NCI-H2227 (cell line): ENCODE results near the gene IER3.
"Not testable (repeated sequence)": the region's sequence is repeated elsewhere in the genome, so short reads cannot be mapped to it uniquely, and the experiment has no call there.

ENCODE experiments used
- DNase-seq: peaks from one replicate; lab custom pipeline; 2025; ENCODE audit not compliant: unreplicated experiment; lab: John Stamatoyannopoulos, UW

IER3 gene

DNA sequence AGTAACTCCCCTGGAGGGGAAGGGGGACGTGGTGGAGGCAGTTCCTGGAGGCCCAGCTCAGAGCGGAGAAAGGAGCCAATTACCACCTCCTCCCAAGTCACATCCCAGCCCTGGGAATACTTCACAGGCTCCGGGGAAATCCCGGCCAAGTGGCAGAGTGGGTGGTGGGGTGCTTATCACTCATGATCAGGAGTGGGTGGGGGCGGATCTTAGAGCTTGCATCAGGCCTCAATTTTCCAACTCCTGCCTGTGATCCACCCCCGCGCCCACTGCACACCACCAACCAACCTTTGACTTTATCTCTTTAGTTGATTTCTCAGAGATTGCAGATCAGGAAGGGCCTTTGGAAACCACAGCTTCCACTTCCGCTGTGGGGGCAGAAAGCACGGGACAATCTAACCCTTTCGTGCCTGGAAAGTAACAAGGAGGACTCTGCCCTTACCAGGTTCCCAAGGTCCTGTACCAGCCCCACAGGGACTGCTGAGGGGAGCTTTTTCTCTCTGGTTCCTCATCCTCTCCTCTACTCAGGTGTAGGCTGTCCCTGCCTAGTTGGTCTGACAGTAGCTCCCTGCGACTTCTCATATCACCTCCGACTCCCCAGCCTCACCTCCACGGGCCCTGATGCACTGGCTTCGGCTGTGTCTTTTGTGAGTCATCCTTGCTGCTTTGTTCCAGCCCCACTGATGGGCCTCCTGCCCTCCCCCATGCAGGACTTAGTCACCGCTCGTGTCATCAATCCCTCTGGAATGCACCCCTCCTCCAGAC lies 24.9 kb upstream of the IER3 start:
- peak; percentile 33 for DNase-seq

DNA sequence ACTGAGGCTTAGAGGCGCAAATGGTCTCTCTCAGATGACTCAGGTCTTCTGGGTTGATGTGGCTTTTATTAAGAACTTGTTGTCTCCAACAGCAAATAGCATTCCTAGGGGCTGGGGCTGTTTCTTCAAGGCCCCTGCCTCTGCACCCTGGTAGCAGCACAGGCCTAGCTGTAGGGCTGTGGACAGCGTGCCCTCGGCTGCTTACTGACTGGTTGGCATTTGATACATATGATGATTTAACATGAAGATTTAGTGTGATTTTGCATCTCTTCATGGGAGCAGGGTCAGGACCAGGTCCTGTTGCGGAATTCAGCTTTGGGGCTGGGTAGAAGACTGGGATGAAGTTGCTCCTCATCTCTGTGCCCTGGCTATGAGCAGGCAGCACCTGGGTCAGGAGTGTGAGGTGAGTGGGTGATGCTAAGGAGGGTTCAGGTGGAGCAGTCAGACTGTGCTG lies 24.3 kb upstream of the IER3 start:
- DNase-seq = no peak

DNA sequence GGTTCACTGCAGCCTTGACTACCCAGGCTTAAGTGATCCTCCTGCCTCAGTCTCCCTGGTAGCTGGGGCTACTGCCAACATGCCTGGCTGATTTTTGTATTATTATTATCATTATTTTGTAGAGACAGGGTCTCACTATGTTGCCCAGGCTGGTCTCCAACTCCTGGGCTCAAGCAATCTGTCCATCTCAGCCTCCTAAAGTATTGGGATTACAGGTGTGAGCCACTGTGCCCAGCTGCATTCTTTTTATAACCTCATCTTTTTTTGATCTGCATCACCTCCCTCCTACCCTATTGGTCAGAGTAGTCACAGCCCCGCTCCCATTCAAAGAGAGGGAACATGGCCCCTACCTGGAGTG lies 23.6 kb upstream of the IER3 start:
- DNase-seq = no peak

DNA sequence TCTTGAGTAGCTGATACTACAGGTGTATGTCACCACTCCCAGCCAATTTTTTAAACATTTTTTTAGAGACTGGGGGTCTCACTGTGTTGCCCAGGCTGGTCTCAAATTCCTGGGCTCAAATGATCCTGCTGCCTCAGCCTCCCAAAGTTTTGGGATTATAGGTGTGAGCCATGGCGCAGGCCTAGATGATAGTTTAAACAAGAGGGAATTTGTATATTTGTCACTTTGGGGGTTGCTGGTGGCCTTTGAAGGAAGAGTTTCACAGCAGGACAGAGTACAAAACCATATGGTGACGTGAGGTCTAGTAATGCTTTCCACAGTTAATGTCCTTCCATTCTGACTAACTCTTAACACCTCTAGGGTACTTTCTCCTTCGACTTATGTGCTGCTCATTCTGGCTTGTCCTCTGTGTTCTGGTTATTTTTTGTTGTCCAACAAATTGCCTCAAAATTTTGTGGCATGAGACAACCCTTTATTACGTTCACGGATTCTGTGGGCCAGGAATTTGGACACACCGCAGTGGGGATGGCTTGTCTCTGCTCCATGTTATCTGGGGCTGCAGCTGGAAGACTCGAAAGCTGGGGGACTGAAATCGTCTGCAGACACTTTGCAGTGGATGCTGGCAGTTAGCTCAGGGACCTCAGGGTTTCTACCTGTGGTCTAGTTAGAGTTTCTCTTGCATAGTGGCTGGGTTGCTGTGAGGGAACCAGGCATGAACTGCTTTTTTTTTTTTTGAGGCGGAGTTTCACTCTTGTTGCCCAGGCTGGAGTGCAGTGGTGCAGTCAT lies 23.0 kb upstream of the IER3 start:
- DNase-seq = no peak

DNA sequence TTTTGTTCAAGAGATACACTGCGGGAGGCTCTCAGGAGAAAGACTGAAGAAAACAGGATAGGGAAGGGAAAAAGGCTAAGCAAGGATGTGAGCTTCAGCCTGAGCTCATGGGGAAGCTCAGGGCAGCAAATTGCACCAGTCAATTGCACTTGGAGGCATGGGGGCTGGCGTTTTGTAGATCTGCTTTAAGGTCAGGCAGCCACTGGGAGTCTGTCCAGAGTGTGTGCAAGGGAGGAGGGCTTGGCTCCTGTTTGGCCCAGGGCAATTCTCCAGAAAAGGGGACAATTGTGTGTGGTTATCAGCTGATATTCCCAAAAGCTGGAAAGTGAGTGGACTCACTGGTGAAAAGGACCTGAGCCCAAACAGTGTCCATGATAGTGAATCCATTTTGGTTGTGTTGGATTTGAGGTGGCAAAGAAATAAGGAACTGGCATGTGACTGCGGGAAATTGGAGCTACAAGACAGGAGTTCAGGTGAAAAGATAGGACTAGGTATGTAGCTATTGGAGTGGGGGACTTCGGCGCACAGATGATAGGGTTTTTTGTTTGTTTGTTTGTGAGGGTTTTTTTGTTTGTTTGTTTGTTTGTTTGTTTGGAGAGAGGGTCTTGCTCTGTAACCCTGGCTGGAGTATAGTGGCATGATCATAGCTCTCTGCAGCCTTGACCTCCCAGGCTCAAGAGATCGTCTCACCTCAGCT lies 22.3 kb upstream of the IER3 start:
- no peak for DNase-seq

DNA sequence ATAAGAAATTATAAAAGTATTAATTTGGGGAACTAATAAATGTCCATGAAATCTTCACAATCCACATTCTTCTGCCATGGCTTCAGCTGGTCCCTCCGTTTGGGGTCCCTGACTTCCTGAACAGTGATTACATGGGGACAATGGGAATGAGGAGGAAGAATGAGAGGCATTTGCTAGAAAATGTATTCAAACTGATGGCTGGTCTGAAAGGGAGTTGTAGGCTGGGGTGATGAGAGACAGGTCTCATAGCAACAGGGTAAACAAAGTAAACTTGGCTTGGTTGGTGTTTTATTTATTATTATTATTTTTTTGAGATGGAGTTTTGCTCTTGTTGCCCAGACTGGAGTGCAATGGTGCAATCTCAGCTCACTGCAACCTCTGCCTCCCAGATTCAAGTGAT lies 21.1 kb upstream of the IER3 start:
- DNase-seq = not testable (repeated sequence)

DNA sequence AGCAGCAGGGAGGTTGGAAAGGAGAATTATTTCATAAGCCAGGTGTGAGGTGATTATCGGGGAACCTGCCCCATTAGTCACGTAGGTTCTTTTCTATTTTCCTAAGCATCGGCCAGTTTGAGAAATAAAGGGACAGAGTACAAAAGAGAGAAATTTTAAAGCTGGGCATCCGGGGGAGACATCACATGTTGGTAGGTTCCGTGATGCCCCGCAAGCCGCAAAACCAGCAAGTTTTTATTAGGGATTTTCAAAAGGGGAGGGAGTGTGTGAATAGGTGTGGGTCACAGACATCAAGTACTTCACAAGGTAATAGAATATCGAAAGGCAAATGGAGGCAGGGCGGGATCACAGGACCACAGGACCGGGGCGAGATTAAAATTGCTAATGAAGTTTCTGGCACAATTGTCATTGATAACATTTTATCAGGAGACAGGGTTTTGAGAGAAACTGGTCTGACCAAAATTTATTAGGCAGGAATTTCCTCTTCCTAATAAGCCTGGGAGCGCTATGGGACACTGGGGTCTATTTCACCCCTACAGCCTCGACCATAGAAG lies 20.2 kb upstream of the IER3 start:
- DNase-seq = not testable (repeated sequence)

DNA sequence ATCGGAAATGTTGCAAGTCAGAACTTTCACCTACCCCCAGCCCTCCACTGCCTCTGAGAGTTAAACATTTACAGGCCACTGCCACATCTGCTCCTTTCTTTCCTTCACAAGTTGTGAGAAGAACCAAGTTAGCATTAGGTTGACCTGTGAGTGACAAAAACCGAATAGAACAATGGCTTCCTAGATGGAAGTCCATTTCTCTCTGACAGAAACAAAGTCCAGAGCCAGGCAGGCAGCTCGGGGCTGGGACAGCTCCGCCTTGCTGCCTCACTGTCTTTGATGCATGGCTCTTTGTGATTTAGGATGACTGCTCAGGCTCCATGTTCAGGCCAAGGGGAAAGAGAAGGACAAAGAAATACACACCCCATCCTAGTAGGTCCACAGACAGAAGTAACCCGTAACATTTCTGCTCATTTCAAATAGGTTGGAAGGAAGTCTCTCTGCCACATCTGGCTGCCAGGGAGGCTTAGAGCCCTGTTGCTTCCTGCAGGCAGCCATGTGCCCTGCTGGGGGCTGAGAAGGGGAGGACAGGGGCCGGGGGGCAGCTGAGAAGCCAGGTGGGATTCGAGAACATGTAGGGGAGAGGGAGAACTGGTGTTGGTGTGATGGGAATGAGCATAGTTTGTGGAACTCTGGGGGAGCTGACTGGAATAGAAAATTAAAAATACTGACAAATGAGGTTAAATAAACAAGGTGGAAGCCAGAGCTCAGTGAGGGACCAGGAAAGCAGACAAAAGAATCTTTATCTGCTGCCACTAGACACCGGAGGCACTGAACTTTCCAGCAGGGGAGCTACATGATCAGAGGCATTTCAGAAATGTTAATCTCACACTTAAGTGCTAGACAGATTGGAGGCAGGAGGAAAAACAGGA lies 19.5 kb upstream of the IER3 start:
- peak; percentile 35 for DNase-seq

DNA sequence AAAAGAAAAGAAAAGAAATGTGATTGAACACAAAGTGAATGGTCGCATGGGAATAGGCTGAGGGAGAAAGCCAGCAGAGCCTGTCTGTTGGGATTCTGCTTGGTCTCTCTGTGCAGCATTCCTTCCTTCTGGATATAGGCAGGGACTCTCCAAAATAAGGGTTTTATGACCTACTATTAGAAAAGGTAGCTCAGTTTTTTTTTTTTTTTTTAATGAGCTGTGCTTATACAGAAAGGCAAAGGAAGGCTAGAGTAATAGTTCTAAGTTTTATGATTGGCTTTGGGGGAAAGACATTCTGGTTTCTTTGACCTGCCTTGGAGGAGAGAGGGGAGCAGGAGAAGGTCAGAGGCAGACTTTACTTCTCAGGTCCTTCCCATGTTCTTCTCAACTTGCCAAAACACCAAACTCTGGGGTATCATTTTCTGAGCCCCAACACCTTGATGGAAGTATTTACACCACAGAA lies 18.8 kb upstream of the IER3 start:
- DNase-seq = no peak

DNA sequence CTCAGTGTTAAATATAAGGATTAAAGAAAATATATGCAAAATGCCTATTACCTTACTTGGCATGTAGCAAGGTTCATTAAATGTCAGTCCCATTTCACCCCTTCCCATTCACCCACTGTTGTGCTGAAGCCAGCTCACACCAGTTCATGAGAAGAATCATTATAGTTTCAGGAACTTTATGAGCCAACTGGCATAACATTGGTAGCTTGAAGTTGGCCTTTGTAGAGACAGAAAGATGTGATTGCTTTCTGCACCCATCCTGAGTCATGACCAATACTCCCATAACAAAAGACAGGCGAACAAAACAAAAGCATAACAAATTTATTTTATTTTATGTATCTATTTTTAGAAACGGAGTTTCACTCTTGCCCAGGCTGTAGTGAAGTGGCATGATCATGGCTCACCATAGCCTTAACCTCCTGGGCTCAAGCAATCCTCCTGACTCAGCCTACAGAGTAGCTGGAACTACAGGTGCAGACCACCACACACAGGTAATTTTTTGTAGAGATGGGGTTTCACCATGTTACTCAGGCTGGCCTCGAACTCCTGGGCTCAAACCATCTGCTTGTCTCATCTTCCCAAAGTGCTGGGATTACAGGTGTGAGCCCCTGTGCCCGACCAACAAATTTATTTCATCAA lies 17.6 kb upstream of the IER3 start:
- DNase-seq = no peak

DNA sequence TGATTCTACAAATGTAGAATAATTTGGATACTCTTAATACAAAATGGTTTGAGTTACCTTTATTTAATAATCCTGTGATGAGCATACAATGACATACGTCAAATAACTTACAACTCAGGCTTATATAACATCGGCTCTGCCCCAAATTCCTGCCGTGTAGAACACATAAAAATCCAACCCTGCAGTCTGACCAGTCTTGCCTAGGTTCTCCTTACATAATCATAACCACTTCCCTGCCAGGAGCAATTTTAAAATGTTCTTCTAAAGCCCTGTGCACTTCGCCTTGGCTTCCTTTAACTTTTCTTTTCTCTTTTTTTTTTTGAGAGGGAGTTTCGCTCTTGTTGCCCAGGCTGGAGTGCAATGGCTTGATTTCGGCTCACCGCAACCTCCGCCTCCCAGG lies 16.2 kb upstream of the IER3 start:
- no peak for DNase-seq

DNA sequence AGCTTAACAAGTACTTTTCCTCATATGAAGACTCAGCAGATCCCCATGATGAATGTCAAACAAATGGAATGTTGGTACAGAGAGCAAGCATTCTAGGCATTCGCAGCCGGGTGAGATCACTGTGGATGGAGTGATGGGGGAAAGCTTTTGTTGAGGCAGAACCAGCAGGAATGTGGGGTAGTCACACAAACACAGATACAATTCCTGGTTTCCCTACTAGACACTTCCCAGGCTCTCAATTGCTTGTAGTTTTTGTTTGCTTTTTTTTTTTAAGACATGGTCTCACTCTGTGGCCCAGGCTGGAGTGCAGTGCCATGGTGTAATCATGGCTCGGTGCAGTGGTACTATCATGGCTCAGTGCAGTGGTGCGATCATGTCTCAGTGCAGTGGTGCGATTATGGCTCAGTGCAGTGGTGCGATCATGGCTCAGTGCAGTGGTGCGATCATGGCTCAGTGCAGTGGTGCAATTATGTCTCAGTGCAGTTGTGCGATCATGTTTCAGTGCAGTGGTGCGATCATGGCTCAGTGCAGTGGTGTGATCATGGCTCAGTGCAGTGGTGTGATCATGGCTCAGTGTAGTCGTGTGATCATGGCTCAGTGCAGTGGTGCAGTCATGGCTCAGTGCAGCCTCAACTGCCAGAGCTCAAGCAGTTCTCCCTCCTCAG lies 15.4 kb upstream of the IER3 start:
- DNase-seq = no peak

DNA sequence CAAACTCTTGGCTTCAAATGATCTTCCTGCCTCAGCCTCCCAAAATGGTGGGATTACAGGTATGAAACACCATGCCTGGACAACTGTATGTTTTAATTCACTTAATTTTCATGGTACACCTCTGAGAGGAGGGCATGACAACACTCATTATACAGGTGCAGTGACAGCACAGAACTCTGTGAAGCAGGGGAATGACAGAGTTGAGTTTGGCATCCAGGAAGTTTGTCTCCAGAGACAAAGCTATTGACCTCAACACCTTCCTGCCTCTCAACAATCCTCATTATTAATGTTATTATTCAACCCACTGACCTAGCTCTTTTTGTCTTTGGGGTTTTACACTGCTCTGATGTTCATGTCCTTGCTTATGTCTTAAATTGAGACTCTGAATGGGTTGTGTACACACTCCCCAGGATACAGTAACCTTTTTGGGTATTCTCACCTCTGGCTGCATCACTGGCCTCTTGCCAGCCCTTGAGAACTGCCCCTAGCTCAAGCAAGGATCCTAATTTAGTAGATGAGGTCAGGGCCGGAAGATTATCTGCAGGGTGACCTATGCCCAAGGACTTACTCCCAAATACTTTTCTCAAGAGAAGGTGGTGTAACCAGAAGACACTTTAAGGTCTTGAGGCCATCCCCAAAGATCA lies 13.0 kb upstream of the IER3 start:
- no peak for DNase-seq

DNA sequence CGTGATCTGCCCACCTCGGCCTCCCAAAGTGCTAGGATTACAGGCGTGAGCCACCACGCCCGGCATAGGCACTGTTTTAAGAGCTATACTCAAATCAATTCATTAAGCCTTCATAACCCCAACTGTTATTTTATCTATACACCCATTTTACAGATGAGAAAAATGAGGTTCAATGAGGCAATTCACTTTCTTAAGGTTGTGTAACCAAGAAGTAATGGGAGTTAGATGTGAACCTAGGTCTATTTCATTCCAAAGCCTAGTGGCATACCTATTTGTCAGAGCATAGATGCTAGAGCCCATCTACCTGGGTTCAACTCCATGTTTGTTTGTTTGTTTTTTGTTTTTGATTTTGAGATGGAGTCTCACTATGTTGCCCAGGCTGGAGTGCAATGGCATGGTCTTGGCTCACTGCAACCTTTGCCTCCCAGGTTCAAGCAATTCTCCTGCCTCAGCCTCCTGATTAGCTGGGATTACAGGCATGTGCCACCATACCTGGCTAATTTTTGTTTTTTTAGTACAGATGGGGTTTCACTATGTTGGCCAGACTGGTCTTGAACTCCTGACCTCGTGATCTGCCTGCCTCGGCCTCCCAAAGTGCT lies 12.2 kb upstream of the IER3 start:
- DNase-seq = not testable (repeated sequence)

DNA sequence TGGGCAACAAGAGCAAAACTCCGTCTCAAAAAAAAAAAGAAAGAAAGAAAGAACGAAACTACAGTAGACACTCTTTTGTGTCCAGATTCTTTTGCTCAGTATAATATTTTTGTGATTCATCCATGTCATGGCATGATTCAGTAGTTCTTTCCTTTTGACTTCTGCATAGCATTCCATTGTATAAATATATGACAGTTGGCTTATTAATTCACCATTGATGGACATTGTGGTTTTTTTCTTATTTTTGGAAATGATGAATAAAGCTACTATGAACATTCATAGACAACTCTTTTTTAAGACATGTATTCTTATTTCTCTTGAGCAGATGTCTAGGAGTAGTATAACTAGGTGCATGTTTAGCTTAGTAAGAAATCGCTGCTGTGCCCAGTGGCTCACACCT lies 10.3 kb upstream of the IER3 start:
- no peak for DNase-seq

DNA sequence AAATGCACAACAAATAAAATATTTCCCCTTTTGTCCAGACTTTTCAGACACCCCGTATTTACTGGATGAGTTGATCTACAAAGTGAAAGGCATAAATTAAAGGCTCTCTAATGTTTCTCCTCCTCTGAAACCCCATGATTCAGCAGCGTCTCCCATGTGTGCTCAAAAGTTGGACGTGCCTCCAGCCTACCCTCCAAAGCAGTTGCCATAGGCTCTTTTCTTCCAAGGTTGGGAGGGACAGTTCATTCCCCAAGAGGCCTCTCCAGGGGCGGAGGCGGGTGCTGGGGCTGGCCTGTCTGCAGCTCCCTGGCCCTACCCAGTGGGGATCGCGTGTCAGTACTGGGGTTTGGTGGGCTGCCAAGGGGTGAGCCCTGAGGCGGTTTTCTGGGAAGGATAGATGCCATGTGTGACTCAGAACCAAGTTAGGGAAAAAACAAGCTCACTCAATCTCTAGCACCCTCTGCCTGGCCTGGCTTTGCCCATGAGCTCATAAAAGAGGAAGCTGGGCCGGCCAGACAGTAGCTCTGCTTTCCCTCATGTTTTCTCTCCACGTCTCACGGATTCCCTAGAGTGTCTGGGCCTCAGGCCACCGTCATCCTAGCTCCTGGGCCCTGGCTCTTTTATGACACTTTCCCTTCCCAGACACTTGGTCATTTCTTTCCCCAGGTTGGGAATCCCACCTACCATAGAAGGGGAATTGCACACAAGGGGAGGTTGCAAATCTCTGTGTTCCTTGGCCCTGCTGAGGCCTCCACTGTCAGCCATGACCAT lies 8.0 kb upstream of the IER3 start:
- no peak for DNase-seq

DNA sequence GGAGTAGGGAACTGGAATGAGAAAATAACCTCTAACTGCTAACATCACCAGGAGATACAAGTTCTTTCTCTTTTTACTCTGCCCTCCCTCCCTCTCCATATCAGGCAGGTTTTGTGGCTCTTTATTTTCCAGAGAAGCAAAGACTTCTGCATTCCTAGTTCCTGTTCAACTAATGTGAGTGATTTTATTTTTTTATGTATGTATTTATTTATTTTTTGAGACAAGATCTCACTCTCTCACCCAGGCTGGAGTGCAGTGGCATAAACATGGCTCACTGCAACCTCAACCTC lies 6.0 kb upstream of the IER3 start:
- no peak for DNase-seq
